A549 (cell line): ENCODE data around the gene SLC2A1.

Source experiments
- ELK1 ChIP-seq: fragments of 150-350 bp; IDR thresholded peaks from 2 replicates; pipeline ENCODE4 v1.6.1; 2014; ENCODE audit warnings: low read depth, mild to moderate bottlenecking, low read length
- EP300 ChIP-seq, 2 experiments: fragments of >200 bp; sonication (Bioruptor Twin); formaldehyde crosslinking; IDR thresholded peaks; 2 replicates in 1 of 2; 3 replicates in 1 of 2; pipeline ENCODE4 v1.6.1; 2016 to 2017
- FOSL2 ChIP-seq, 2 experiments: fragments of 450-650 bp in 1 of 2; fragments of >200 bp in 1 of 2; sonication (Bioruptor Twin) in 1 of 2; formaldehyde crosslinking; IDR thresholded peaks; 2 replicates each; pipeline versions ENCODE4 v1.5.0 to v1.6.1; 2016 to 2020; ENCODE audit warnings: mild to moderate bottlenecking in 1 of 2, moderate library complexity in 1 of 2
- MAX ChIP-seq: IDR thresholded peaks from 2 replicates; pipeline ENCODE4 v1.6.1; 2012
- MAZ ChIP-seq: fragments of 150-350 bp; IDR thresholded peaks from 2 replicates; pipeline ENCODE4 v1.6.1; 2014; ENCODE audit warnings: antibody characterized with exemption, low read depth, low read length, borderline replicate concordance
- POLR2A ChIP-seq: IDR thresholded peaks from 2 replicates; pipeline ENCODE4 v1.6.1; 2012; ENCODE audit warnings: mild to moderate bottlenecking, low read length
- REST ChIP-seq: fragments of 200-600 bp; sonication (generic); IDR thresholded peaks from 2 replicates; pipeline ENCODE4 v1.6.1; 2016; ENCODE audit warnings: antibody characterized with exemption, mild to moderate bottlenecking, moderate library complexity
- SMC3 ChIP-seq: fragments of >200 bp; sonication (Bioruptor Twin); formaldehyde crosslinking; IDR thresholded peaks from 3 replicates; pipeline ENCODE4 v1.6.1; 2018; ENCODE audit warnings: inconsistent platforms
- TP53 ChIP-seq: fragments of 250-450 bp; sonication (Bioruptor Pico); IDR thresholded peaks from 2 replicates; pipeline ENCODE4 v1.5.0; 2021; ENCODE audit warnings: mild to moderate bottlenecking, moderate library complexity
- ZC3H11A ChIP-seq: fragments of 450-650 bp; IDR thresholded peaks from 2 replicates; pipeline ENCODE4 v1.6.1; 2014; ENCODE audit warnings: antibody characterized with exemption, mild to moderate bottlenecking
- TF ChIP-seq, protein P1 (sequence below): fragments of >200 bp; sonication (Bioruptor Twin); formaldehyde crosslinking; IDR thresholded peaks from 3 replicates; pipeline ENCODE4 v1.5.1; 2016
- TF ChIP-seq, protein P2 (sequence below): fragments of 450-650 bp; IDR thresholded peaks from 2 replicates; pipeline ENCODE4 v1.6.1; 2014; ENCODE audit warnings: antibody characterized with exemption

- TF ChIP-seq FOSL2 (IDR thresholded peaks at IDR 0.05) (no peak), FOSL2 (CRISPR knock-in tag; IDR thresholded peaks at IDR 0.05) (no peak), MAZ (no peak), REST (no peak), POLR2A (no peak), SMC3 (no peak), EP300 (IDR thresholded peaks at IDR 0.05) (no peak), TP53 (CRISPR knock-in tag) (no peak), MAX (no peak), ELK1 (no peak), ZC3H11A (no peak)
- TF ChIP-seq, protein P1, sequence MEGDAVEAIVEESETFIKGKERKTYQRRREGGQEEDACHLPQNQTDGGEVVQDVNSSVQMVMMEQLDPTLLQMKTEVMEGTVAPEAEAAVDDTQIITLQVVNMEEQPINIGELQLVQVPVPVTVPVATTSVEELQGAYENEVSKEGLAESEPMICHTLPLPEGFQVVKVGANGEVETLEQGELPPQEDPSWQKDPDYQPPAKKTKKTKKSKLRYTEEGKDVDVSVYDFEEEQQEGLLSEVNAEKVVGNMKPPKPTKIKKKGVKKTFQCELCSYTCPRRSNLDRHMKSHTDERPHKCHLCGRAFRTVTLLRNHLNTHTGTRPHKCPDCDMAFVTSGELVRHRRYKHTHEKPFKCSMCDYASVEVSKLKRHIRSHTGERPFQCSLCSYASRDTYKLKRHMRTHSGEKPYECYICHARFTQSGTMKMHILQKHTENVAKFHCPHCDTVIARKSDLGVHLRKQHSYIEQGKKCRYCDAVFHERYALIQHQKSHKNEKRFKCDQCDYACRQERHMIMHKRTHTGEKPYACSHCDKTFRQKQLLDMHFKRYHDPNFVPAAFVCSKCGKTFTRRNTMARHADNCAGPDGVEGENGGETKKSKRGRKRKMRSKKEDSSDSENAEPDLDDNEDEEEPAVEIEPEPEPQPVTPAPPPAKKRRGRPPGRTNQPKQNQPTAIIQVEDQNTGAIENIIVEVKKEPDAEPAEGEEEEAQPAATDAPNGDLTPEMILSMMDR, result no peak
- TF ChIP-seq, protein P2, sequence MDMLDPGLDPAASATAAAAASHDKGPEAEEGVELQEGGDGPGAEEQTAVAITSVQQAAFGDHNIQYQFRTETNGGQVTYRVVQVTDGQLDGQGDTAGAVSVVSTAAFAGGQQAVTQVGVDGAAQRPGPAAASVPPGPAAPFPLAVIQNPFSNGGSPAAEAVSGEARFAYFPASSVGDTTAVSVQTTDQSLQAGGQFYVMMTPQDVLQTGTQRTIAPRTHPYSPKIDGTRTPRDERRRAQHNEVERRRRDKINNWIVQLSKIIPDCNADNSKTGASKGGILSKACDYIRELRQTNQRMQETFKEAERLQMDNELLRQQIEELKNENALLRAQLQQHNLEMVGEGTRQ, result no peak
Measured at GRCh38 chr1:42947965-42948732, 10.5 kb downstream of the SLC2A1 start.
